Small intestine (tissue), 7 donors: Measurements from ENCODE around the gene CORO7. TPM values are rescaled to one million over a fixed set of nuclear protein-coding genes. Genes with fewer than 3 reads are reported as not detected.
"Not testable (repeated sequence)": the region's sequence is repeated elsewhere in the genome, so short reads cannot be mapped to it uniquely, and the experiment has no call there.

Source experiments
- DNase-seq, 2 donors: peaks; one replicate each; pipeline versions ENCODE4 v3.0.0 to v3.0.0-alpha.2; 2013
- FAIRE-seq: peaks from 2 replicates; lab custom pipeline; 2012; peaks lifted over from hg19 to GRCh38; lab: Jason Lieb, UNC
- H3K27ac ChIP-seq, 3 donors: one replicate each; pipeline ENCODE4 v1.5.1; 2013; ENCODE audit warnings: low read length in 2 of 3, mild to moderate bottlenecking in 2 of 3, control low read depth in 1 of 3, inconsistent platforms in 1 of 3, low read depth in 1 of 3, moderate library complexity in 1 of 3
- H3K27me3 ChIP-seq, 3 donors: one replicate each; pipeline ENCODE4 v1.6.1; 2013; ENCODE audit warnings: low read length in 3 of 3, inconsistent platforms in 1 of 3; ENCODE audit not compliant: control insufficient read depth in 3 of 3, insufficient read depth in 3 of 3
- H3K36me3 ChIP-seq, 3 donors: one replicate each; pipeline ENCODE4 v1.6.1; 2013; ENCODE audit warnings: low read length in 3 of 3, inconsistent platforms in 1 of 3, low read depth in 1 of 3, mild to moderate bottlenecking in 1 of 3, moderate library complexity in 1 of 3; ENCODE audit not compliant: control insufficient read depth in 3 of 3, insufficient read depth in 2 of 3
- H3K4me1 ChIP-seq, 3 donors: one replicate each; pipeline ENCODE4 v1.6.1; 2013; ENCODE audit warnings: low read length in 2 of 3, inconsistent platforms in 1 of 3, low read depth in 1 of 3, mild to moderate bottlenecking in 1 of 3, moderate library complexity in 1 of 3; ENCODE audit not compliant: control insufficient read depth in 3 of 3, insufficient read depth in 2 of 3
- H3K4me3 ChIP-seq, 3 donors: one replicate each; pipeline ENCODE4 v1.5.1; 2013; ENCODE audit warnings: low read length in 3 of 3, control low read depth in 1 of 3, inconsistent platforms in 1 of 3, low read depth in 1 of 3, mild to moderate bottlenecking in 1 of 3, moderate library complexity in 1 of 3
- H3K9me3 ChIP-seq, 2 donors: one replicate each; pipeline ENCODE4 v1.6.1; 2013; ENCODE audit warnings: low read depth in 1 of 2, low read length in 1 of 2; ENCODE audit not compliant: control insufficient read depth in 2 of 2, insufficient read depth in 1 of 2
- WGBS, 3 donors: extraction: QIAGEN DNeasy Blood & Tissue Kit; methylation state at CpG; one replicate each; pipeline ENCODE4 v1.1.7; 2013; 5-methylcytosine and 5-hydroxymethylcytosine counted together
- polyA plus RNA-seq, 4 donors: library from polyadenylated mRNA; stranded (reverse) in 3 of 4; unstranded in 1 of 4; fragments of 200-250 nt in 3 of 4; fragments of 120-200 nt in 1 of 4; gene quantifications; one replicate each; pipeline versions ENCODE4 v1.2.1 to v1.2.3, GENCODE V29; 2013
- donor health status: healthy with polysubstance abuse.
- donor health status: control.
- donor health status: control.
- donor health status: Bipolar disorder and iron deficiency.
- donor health status: healthy.

Gene CORO7
- polyA plus RNA-seq, 4 donors: 27.3 to 49.2 (median 41.6) TPM

DNA sequence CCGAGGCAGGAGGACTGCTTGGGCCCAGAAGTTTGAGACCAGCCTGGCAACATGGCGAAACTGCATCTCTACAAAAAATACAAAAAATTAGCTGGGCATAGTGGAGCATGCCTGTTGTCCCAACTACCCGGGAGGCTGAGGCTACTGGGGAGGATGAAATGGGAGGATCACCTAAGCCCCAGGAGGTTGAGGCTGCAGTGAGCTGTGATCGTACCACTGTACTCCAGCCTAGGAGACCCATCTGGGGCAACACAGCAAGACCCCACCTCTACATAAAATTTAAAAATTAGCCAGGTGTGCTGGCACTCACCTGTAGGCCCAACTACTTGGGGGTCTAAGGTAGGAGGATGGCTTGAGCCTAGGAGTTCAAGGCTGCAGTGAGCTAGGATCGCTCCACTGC is 67.1 kb downstream of the CORO7 start:
- WGBS, 3 donors: 94 to 95% (median 95%) methylated on average over 5 of the region's 5 CpGs
- no peak overlapping the region for H3K27ac ChIP-seq
- peaks cover 0 to 24% (median 4%) of the 10 kb centered on the region in 3 donors for H3K4me1 ChIP-seq

DNA sequence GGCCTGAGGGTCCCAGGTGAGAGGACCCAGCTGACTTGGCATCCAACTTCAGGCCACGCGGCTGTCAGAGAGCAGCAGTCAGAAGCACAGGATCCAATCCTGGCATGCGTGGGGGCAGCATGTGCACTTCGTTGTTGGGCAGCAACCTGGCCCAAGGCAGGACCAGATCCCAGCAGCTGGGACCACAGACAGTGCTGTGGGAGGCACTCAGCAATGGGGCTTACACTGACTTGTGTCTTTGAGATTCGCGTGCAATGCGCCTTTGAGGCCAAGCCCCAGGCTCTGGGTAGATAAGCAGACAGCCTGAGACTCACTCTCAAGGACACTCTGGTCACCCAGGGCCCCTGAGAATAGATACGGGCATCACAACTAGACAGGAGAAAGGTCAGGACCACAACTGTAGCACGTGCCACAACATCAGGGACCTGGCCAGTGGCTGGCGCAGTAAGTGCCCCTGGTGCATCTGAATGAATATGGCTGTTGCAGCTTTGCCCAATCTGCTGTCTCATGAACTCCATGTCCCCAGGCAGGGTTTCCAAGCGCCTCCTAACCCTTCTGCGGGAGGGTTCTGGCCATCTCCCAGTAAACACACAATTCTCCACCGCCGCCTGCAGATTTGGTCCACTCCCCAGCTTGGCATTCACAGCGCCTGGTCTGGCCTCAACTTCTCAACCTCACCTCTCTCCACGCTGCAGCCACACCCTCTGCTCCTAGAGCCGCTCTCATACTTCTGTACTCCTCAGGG is 68.5 kb downstream of the CORO7 start:
- WGBS, 3 donors: 76 to 83% (median 77%) methylated on average over 17 of the region's 17 CpGs

More for the DNA sequence above, 67.1 kb downstream of the CORO7 start:
- H3K4me3 ChIP-seq: no peak overlapping the region
- no peak for DNase-seq
- H3K36me3 ChIP-seq: peaks cover 0 to 40% (median 0%) of the 10 kb centered on the region in 3 donors
- H3K9me3 ChIP-seq: no peaks in the 10 kb centered on the region
- no peak for FAIRE-seq
- no peaks in the 10 kb centered on the region for H3K27me3 ChIP-seq

DNA sequence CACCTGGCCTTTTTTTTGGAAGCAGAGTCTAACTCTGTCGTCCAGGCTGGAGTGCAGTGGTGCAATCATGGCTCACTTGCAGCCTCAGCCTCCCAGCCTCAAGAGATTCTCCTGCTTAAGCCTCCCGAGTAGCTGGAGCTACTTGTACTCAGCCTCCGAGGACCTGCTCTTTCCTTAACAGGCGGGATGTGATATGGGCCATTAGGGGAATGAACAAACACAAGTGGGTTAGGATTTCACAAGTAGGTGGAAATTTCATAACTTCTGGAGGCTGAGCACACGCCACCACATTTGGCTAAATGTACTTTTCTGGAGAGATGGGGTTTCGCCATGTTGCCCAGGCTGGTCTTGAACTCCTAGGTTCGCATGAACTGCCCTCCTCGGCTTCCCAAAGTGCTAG is 69.4 kb downstream of the CORO7 start:
- Histone ChIP-seq H3K27me3 (no peaks in the 10 kb centered on the region), H3K4me1 (peaks cover 0 to 24% (median 4%) of the 10 kb centered on the region in 3 donors), H3K9me3 (no peaks in the 10 kb centered on the region), H3K4me3 (no peak overlapping the region), H3K27ac (no peak overlapping the region), H3K36me3 (peaks cover 0 to 39% (median 0%) of the 10 kb centered on the region in 3 donors)
- FAIRE-seq: no peak
- WGBS, 3 donors: 86 to 87% (median 86%) methylated on average over 8 of the region's 8 CpGs
- DNase-seq: no peak

More for the DNA sequence above, 68.5 kb downstream of the CORO7 start:
- no peak overlapping the region for H3K4me3 ChIP-seq
- no peaks in the 10 kb centered on the region for H3K27me3 ChIP-seq
- H3K27ac ChIP-seq: no peak overlapping the region
- DNase-seq (peak in 1 of 2 donors; percentile 46), FAIRE-seq (no peak)
- H3K9me3 ChIP-seq: no peaks in the 10 kb centered on the region
- peaks cover 0 to 35% (median 0%) of the 10 kb centered on the region in 3 donors for H3K36me3 ChIP-seq
- H3K4me1 ChIP-seq: peaks cover 0 to 24% (median 4%) of the 10 kb centered on the region in 3 donors

DNA sequence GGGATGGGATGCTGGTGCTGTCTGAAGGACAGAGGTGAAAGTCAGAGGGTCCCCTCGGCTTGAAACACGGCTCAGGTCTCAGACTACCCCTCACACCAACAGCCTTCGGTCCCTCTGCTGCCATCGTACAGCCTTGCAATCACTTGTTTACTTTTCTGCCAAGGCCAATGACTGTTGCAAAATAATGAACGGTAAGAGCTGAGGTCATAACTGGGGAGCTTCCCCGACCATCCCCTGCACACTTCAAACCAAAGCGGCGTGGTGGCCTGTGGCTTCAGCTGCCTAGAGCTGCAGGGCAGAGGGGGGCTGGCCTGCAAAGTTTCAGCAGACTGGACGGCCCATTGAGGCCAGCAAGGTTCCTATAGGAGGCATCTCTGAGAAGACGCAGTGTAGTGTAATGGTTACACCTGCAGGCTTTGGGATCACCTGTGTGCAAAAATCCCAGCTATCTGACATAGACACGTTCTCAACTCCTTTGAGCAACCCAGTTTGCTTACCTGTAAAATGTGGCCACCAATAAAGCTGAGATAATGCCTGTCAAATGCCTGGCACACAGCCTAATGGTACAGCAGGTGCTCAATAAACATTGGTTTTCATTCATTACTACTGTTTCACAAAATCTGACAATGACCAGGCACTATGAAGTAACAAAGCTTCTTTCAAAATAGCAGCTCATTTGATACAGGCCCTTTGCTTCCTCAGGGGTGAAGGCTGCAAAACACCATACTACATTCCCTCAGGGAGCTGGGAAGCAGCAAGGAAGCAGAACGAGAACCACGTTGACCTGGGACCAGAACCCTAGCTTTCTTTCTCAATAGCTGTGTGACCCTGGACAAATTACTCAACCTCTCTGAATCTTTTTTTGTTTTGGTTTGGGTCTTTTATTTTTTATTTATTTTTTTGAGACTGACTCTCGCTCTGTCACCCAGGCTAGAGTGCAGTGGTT is 70.3 kb downstream of the CORO7 start:
- H3K36me3 ChIP-seq: peaks cover 0 to 45% (median 0%) of the 10 kb centered on the region in 3 donors
- no peak overlapping the region for H3K4me3 ChIP-seq
- DNase-seq: peak in 1 of 2 donors; percentile 25
- no peaks in the 10 kb centered on the region for H3K27me3 ChIP-seq
- H3K4me1 ChIP-seq: peaks cover 0 to 20% (median 4%) of the 10 kb centered on the region in 3 donors
- no peak for FAIRE-seq
- 42 to 67% (median 45%) methylated on average over 14 of the region's 14 CpGs for whole genome bisulfite sequencing, 3 donors
- peak overlapping the region in 2 of 3 donors; percentile 12 to 13 for H3K27ac ChIP-seq
- no peaks in the 10 kb centered on the region for H3K9me3 ChIP-seq

DNA sequence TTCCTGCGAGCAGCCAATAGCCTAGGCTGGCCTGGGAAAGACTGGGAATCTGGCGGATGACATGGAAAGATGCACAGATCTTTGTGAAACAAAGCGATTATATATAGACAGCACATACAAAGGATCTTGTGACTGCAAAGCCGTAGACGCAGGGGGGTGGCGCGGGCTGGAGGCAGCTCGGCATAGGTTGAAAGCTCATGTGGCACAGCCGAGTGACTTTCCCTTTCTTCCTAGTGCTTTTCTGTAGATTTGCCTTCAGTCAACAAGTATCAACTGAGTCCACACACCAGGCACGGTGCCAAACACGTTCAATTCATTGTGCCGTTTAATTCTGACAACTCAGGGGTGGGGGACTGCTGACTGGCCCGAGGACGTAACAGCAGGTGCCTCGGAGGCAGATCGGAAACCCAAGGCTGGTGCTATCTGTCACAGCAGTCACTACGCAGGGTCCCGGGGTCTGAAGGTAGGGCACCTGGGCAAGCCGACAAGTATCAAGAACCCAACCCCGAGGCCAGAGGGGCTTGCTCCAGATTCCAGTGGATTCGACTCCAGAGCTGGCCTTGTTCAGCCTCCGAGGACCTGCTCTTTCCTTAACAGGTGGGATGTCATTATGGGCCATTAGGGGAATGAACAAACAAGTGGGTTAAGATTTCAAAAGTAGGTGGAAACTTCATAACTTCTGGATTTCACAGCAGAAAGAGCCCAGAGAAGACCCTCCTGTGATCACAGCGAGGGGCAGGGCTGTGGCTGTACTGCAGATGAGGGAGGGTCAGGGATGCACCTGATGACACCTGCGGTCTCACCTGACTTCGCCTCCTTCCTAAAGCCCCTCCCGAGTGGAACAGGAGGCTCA is 71.2 kb downstream of the CORO7 start:
- FAIRE-seq (no peak), DNase-seq (no peak)
- no peak overlapping the region for H3K4me3 ChIP-seq
- peak overlapping the region in 1 of 3 donors; percentile 12 for H3K27ac ChIP-seq
- no peaks in the 10 kb centered on the region for H3K27me3 ChIP-seq
- no peaks in the 10 kb centered on the region for H3K9me3 ChIP-seq
- peaks cover 0 to 54% (median 2%) of the 10 kb centered on the region in 3 donors for H3K36me3 ChIP-seq
- H3K4me1 ChIP-seq: peaks cover 0 to 17% (median 4%) of the 10 kb centered on the region in 3 donors
- 73 to 84% (median 80%) methylated on average over 26 of the region's 26 CpGs for WGBS, 3 donors

DNA sequence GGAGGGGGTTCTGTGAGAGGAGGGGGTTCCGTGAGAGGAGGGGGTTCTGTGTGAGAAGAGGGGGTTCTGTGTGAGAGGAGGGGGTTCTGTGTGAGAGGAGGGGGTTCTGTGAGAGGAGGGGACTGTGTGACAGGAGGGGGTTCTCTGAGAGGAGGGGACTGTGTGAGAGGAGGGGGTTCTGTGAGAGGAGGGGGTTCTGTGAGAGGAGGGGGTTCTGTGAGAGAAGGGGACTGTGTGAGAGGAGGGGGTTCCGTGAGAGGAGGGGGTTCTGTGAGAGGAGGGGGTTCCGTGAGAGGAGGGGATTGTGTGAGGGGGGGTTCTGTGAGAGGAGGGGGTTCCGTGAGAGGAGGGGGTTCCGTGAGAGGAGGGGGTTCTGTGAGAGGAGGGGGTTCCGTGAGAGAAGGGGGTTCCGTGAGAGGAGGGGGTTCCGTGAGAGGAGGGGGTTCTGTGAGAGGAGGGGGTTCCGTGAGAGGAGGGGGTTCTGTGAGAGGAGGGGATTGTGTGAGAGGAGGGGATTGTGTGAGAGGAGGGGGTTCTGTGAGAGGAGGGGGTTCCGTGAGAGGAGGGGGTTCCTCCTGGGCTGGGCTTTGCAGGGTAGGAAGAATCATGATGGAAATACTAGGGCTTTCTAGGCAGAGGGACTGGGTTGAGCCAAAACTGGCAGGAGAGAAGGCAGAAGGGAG is 72.0 kb downstream of the CORO7 start:
- not testable (repeated sequence) for DNase-seq, FAIRE-seq, H3K4me3 ChIP-seq, H3K27me3 ChIP-seq, H3K27ac ChIP-seq, H3K9me3 ChIP-seq
- H3K4me1 ChIP-seq: peaks cover 0 to 14% (median 0%) of the 10 kb centered on the region in 3 donors
- WGBS, 3 donors: 42 to 67% (median 43%) methylated on average over 8 to 10 of the region's 10 CpGs
- peaks cover 0 to 60% (median 4%) of the 10 kb centered on the region in 3 donors for H3K36me3 ChIP-seq

DNA sequence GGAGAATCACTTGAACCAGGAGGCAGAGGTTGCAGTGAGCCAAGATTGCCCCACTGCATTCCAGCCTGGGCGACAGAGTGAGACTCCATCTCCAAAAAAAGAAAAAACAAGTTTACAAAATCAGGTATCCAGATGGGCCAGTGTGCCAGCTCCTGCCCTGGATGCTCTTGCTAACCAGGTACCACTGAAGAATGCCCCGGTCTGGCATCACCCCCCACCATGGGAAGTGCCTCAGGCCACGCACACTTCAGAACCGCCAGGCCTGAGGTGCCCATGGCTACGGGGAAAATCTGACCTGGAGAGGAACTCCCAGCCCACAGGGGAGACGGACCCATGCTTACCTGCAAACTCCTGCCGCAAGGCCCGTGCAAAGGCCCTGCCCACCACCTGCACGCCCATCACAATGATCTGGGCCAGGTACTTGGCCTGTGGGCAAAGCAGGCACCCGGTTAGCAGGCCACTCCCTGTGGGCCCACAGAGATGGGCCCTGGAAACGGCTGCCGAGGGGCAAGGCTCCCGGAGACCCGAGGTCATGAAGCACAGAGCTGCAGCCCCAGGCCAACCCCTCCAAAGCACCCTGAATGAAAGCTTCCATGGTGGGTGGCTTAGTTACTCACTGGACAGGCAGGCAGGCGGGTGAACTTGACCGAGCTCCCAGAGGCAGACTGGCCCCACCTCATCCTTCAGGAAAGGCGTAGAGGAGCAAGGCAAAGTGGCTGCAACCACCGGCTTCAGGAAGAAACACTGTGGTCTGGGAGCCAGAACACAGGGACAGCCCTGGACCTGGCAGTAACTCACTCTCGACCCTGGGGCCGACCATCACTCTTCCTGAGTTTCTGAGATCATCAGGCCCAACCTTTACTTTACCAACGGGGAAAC is 73.3 kb downstream of the CORO7 start:
- H3K9me3 ChIP-seq: no peaks in the 10 kb centered on the region
- H3K36me3 ChIP-seq: peaks cover 0 to 67% (median 4%) of the 10 kb centered on the region in 3 donors
- H3K4me1 ChIP-seq: peaks cover 0 to 11% (median 0%) of the 10 kb centered on the region in 3 donors
- no peak for FAIRE-seq
- no peaks in the 10 kb centered on the region for H3K27me3 ChIP-seq
- 88 to 95% (median 93%) methylated on average over 21 of the region's 21 CpGs for WGBS, 3 donors
- no peak overlapping the region for H3K4me3 ChIP-seq
- DNase-seq: no peak
- H3K27ac ChIP-seq: no peak overlapping the region
